Osteocyte (in vitro differentiated cells): ENCODE measurements around the gene SUMO3. TPM values are rescaled to one million over a fixed set of nuclear protein-coding genes. Genes with fewer than 3 reads are reported as not detected.

Experiments used
- DNase-seq: peaks from one replicate; pipeline ENCODE4 v3.0.0; 2021; ENCODE audit warnings: mixed read lengths; ENCODE audit not compliant: unreplicated experiment; ENCODE audit errors: extremely low spot score
- H3K27ac Mint-ChIP-seq: one replicate; pipeline ENCODE4 v1.8.0; 2021; ENCODE audit warnings: mild to moderate bottlenecking, mixed read lengths; ENCODE audit not compliant: unreplicated experiment
- H3K27me3 Mint-ChIP-seq: one replicate; pipeline ENCODE4 v1.8.0; 2021; ENCODE audit warnings: mixed read lengths; ENCODE audit not compliant: unreplicated experiment
- H3K36me3 Mint-ChIP-seq: one replicate; pipeline ENCODE4 v1.8.0; 2021; ENCODE audit warnings: mixed read lengths; ENCODE audit not compliant: unreplicated experiment
- H3K4me1 Mint-ChIP-seq: one replicate; pipeline ENCODE4 v1.8.0; 2021; ENCODE audit warnings: mixed read lengths; ENCODE audit not compliant: unreplicated experiment
- H3K4me3 Mint-ChIP-seq: one replicate; pipeline ENCODE4 v1.8.0; 2021; ENCODE audit warnings: mild to moderate bottlenecking, moderate library complexity, mixed read lengths; ENCODE audit not compliant: unreplicated experiment
- H3K9me3 Mint-ChIP-seq: one replicate; pipeline ENCODE4 v1.8.0; 2021; ENCODE audit warnings: mixed read lengths; ENCODE audit not compliant: unreplicated experiment
- total RNA-seq: library from RNA; stranded (reverse); gene quantifications from 2 replicates; pipeline ENCODE4 v1.2.1, GENCODE V29; 2021
- TF ChIP-seq, protein P1 (sequence below): fragments of 200-600 bp; sonication (generic); IDR thresholded peaks from 2 replicates; pipeline ENCODE4 v1.5.0; 2021; ENCODE audit warnings: antibody characterized with exemption, mild to moderate bottlenecking, moderate library complexity

SUMO3 gene
- total RNA-seq, 1 donor from 2014 or later = 69.6 TPM

DNA sequence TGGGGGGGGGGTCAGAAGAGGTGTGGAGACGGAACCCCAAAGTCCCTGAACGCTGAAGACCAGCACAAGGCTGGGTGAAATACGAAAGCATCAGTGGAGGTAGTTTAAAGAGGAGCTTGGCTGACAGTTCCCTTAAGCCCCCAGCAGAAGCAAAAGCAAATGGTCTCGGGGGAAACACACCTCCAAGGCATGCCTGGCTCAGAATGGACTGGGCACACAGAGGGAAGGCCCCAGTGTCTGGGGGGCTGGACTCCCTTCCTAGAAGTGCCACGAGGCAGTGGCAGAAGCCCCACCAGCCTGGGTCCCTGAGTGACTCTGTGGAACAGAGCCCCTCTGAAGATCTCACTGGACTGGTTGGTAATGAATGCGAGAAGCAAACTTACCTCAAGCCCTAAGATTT is 60.1 kb downstream of the SUMO3 start:
- TF ChIP-seq, protein P1, sequence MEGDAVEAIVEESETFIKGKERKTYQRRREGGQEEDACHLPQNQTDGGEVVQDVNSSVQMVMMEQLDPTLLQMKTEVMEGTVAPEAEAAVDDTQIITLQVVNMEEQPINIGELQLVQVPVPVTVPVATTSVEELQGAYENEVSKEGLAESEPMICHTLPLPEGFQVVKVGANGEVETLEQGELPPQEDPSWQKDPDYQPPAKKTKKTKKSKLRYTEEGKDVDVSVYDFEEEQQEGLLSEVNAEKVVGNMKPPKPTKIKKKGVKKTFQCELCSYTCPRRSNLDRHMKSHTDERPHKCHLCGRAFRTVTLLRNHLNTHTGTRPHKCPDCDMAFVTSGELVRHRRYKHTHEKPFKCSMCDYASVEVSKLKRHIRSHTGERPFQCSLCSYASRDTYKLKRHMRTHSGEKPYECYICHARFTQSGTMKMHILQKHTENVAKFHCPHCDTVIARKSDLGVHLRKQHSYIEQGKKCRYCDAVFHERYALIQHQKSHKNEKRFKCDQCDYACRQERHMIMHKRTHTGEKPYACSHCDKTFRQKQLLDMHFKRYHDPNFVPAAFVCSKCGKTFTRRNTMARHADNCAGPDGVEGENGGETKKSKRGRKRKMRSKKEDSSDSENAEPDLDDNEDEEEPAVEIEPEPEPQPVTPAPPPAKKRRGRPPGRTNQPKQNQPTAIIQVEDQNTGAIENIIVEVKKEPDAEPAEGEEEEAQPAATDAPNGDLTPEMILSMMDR = no peak
- Mint-ChIP-seq H3K4me3 (no peak overlapping the region), H3K4me1 (peaks cover 2% of the 10 kb centered on the region), H3K36me3 (no peaks in the 10 kb centered on the region), H3K9me3 (peaks cover 9% of the 10 kb centered on the region), H3K27ac (no peak overlapping the region), H3K27me3 (no peaks in the 10 kb centered on the region)
- DNase-seq = no peak

DNA sequence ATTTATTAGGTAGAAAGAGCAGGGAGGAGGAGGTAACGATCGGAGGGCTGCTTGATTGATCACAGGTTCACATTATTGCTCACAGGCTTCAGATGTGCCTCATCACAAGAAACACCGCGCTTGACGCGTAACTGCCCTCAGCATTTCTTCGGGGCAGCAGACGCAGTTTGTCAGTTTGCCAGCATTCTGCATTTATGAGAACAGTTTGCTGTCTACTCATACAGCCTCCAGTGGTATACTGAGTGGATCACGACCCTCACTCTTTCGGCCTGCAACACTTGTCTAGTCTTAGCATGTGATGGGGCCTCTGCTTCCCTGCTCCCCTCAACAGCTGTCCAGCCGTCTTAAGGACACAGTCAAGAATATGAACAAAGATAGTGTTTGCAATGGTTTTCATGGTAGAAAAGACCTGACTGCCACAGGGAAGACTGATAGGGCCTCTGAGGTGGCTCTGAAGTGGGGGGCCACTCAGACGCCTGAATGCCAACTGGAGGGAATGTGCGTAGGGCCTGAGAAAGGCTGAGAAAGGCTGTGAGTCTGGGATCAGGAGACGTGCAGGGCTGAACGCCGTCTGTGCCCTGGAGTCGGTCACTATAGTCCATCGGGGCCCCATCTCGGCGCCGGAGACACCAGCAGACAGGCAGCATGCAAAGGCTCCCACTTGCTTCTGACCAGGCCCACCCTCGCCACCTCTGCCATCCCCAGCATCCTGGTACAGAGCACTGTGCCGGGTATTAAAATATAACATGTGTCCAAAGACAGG is 61.3 kb downstream of the SUMO3 start:
- Mint-ChIP-seq H3K27ac (no peak overlapping the region), H3K36me3 (no peaks in the 10 kb centered on the region), H3K9me3 (peaks cover 9% of the 10 kb centered on the region), H3K4me3 (no peak overlapping the region), H3K27me3 (no peaks in the 10 kb centered on the region), H3K4me1 (peaks cover 4% of the 10 kb centered on the region)
- no peak for DNase-seq
- TF ChIP-seq, protein P1 = no peak

Other genes starting within 250 kb of the SUMO3 start
- gene KRTAP10-4, start 244.3 kb downstream of the SUMO3 start, total RNA-seq = not detected in 2 replicates
- gene KRTAP10-5, start 237.5 kb downstream of the SUMO3 start, total RNA-seq = not detected in 2 replicates
- gene KRTAP10-6, start 225.6 kb downstream of the SUMO3 start, total RNA-seq = not detected in 2 replicates
- not detected in 2 replicates for gene KRTAP10-7, start 217.5 kb downstream of the SUMO3 start, total RNA-seq
- gene KRTAP10-8, start 206.0 kb downstream of the SUMO3 start, total RNA-seq = not detected in 2 replicates
- not detected in 2 replicates for gene KRTAP10-9, start 191.0 kb downstream of the SUMO3 start, total RNA-seq
- gene KRTAP10-10, start 180.7 kb downstream of the SUMO3 start, total RNA-seq = not detected in 2 replicates
- gene KRTAP10-11, start 171.6 kb downstream of the SUMO3 start, total RNA-seq = not detected in 2 replicates
- gene KRTAP12-4, start 163.4 kb downstream of the SUMO3 start, total RNA-seq = not detected in 2 replicates
- gene KRTAP12-3, start 160.1 kb downstream of the SUMO3 start, total RNA-seq = not detected in 2 replicates
- not detected in 2 replicates for gene KRTAP12-2, start 151.1 kb downstream of the SUMO3 start, total RNA-seq
- gene KRTAP12-1, start 135.9 kb downstream of the SUMO3 start, total RNA-seq = not detected in 2 replicates
- gene KRTAP10-12, start 120.9 kb downstream of the SUMO3 start, total RNA-seq = not detected in 2 replicates
- not detected in 2 replicates for gene TSPEAR, start 106.5 kb downstream of the SUMO3 start, total RNA-seq
- 74.7 and 78.7 TPM in 2 replicates for gene UBE2G2, start 16.2 kb downstream of the SUMO3 start, total RNA-seq
- gene PTTG1IP, start 55.6 kb upstream of the SUMO3 start, total RNA-seq = 318 and 328 TPM in 2 replicates
- 0.62 and 1.1 TPM in 2 replicates for gene ITGB2, start 102.8 kb upstream of the SUMO3 start, total RNA-seq
- gene SLX9, start 122.0 kb upstream of the SUMO3 start, total RNA-seq = 30.4 and 33.1 TPM in 2 replicates